Neural progenitor cell (in vitro differentiated cells): ENCODE results near the gene SMTN. TPM values are rescaled to one million over a fixed set of nuclear protein-coding genes. Genes with fewer than 3 reads are reported as not detected.
A peak's percentile ranks its signal among the peaks of the same experiment; 100 is the strongest.

ENCODE experiments used
- DNase-seq: peaks from one replicate; pipeline ENCODE4 v3.0.0-alpha.2; 2016; ENCODE audit warnings: low spot score
- H2AFZ ChIP-seq: fragments of 200-600 bp; sonication (generic); replicated peaks from 2 replicates; pipeline ENCODE4 v1.6.1; 2016; ENCODE audit warnings: antibody characterized with exemption
- H3F3A ChIP-seq: fragments of 200-600 bp; sonication (generic); 2 replicates; pipeline ENCODE4 v1.6.1; 2016; ENCODE audit warnings: antibody characterized with exemption, low read depth
- H3K27ac ChIP-seq: fragments of 200-600 bp; sonication (generic); 2 replicates; pipeline ENCODE4 v1.5.1; 2016; ENCODE audit warnings: mild to moderate bottlenecking
- H3K27me3 ChIP-seq: fragments of 200-600 bp; sonication (generic); 2 replicates; pipeline ENCODE4 v1.6.1; 2016; ENCODE audit warnings: mild to moderate bottlenecking, moderate library complexity
- H3K36me3 ChIP-seq: fragments of 200-600 bp; sonication (generic); 2 replicates; pipeline ENCODE4 v1.5.1; 2016
- H3K4me1 ChIP-seq: fragments of 200-600 bp; sonication (generic); 2 replicates; pipeline ENCODE4 v1.6.1; 2016; ENCODE audit warnings: mixed run types
- H3K4me2 ChIP-seq: fragments of 200-600 bp; sonication (generic); 2 replicates; pipeline ENCODE4 v1.6.1; 2016
- H3K4me3 ChIP-seq: fragments of 200-600 bp; sonication (generic); 2 replicates; pipeline ENCODE4 v1.5.1; 2016
- H3K79me2 ChIP-seq: fragments of 200-600 bp; sonication (generic); 2 replicates; pipeline ENCODE4 v1.6.1; 2016; ENCODE audit warnings: low read depth
- H3K9ac ChIP-seq: fragments of 200-600 bp; sonication (generic); 2 replicates; pipeline ENCODE4 v1.6.1; 2016
- H3K9me3 ChIP-seq: fragments of 200-600 bp; sonication (generic); 2 replicates; pipeline ENCODE4 v1.5.1; 2016; ENCODE audit warnings: low read depth
- H4K20me1 ChIP-seq: fragments of 200-600 bp; sonication (generic); 2 replicates; pipeline ENCODE4 v1.6.1; 2016; ENCODE audit warnings: low read depth
- H3K27ac Mint-ChIP-seq: 3 replicates; pipeline ENCODE4 v1.8.0; 2021; ENCODE audit warnings: mixed read lengths
- H3K27me3 Mint-ChIP-seq: 2 replicates; pipeline ENCODE4 v1.8.0; 2022; ENCODE audit warnings: low read depth, mild to moderate bottlenecking, inconsistent platforms, moderate library complexity, mixed read lengths; ENCODE audit not compliant: insufficient read depth
- H3K36me3 Mint-ChIP-seq: 3 replicates; pipeline ENCODE4 v1.8.0; 2021; ENCODE audit warnings: mixed read lengths
- H3K4me1 Mint-ChIP-seq: 3 replicates; pipeline ENCODE4 v1.8.0; 2021; ENCODE audit warnings: mixed read lengths
- H3K4me3 Mint-ChIP-seq: 3 replicates; pipeline ENCODE4 v1.8.0; 2021; ENCODE audit warnings: mild to moderate bottlenecking, moderate library complexity, mixed read lengths
- H3K9me3 Mint-ChIP-seq: 3 replicates; pipeline ENCODE4 v1.8.0; 2020; ENCODE audit warnings: mixed read lengths
- EZH2 ChIP-seq: fragments of 200-600 bp; sonication (generic); IDR thresholded peaks from 2 replicates; pipeline ENCODE4 v1.6.1; 2017; ENCODE audit warnings: antibody characterized with exemption, mild to moderate bottlenecking, moderate library complexity
- EZH2phosphoT487 ChIP-seq: fragments of 200-600 bp; sonication (generic); IDR thresholded peaks from 2 replicates; pipeline ENCODE4 v1.6.1; 2017; ENCODE audit warnings: antibody characterized with exemption
- total RNA-seq: library from RNA; depleted of rRNA; stranded (reverse); fragments of >200 nt; gene quantifications from 2 replicates; pipeline ENCODE4 v1.2.3, GENCODE V29; 2015; ENCODE audit warnings: low replicate concordance
- TF ChIP-seq, protein P1 (sequence below): fragments of 200-600 bp; sonication (generic); IDR thresholded peaks from 2 replicates; pipeline ENCODE4 v1.5.1; 2017; ENCODE audit warnings: antibody characterized with exemption, mild to moderate bottlenecking

Gene SMTN
- total RNA-seq, 1 donor from 2014 or later: 14.1 TPM

DNA sequence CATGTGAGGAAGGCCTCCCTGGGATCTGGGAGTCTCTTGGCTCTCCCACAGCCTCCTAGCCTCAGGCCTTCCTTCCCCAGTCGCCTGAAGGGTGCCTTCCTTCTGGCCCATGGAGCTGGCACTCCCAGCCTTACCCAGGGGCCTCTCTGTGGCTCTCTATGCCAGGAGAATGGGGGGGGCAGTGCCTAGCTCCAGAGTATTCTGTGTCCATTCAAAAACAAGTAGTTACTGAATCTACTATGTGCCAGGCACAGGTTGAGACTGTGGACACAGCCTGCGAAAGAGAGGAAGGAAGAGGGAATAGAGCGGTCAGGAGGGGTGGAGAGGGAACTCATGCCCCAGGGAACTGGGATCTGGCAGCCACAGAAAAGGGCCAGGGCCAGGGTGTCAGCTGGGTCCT is 61.9 kb downstream of the SMTN start:
- peaks cover 20% of the 10 kb centered on the region for H3K4me1 Mint-ChIP-seq
- no peak overlapping the region for H3K4me3 Mint-ChIP-seq

DNA sequence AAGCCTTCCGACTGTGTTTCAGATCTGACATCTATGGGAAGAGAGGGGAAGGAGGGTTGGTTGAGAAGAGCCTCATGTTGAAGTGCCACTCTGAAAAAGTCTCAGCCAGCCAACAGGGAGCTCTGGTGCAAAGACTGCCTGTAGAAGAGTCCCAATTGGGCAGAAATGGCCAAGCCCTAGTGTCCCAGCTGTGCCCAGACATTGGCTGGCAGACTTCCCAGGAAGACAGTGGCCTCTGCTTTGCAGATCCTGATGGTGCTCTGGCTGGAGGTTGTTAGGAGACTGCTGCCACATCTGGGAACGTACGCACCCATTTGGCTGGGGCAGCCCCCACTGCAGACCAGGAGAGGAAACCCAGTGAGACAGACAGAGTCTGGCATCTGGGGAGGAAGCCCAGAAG is 62.4 kb downstream of the SMTN start:
- no peak overlapping the region for H2AFZ ChIP-seq
- H3K9ac ChIP-seq: no peak overlapping the region
- H3K4me2 ChIP-seq: no peak overlapping the region
- H3K4me3 ChIP-seq: no peak overlapping the region
- H3K4me1 Mint-ChIP-seq: peaks cover 15% of the 10 kb centered on the region
- H4K20me1 ChIP-seq: no peaks in the 10 kb centered on the region
- peaks cover 4% of the 10 kb centered on the region for H3F3A ChIP-seq
- peaks cover 15% of the 10 kb centered on the region for H3K4me1 ChIP-seq
- peaks cover 19% of the 10 kb centered on the region for H3K9me3 Mint-ChIP-seq
- H3K36me3 Mint-ChIP-seq: no peaks in the 10 kb centered on the region
- peaks cover 10% of the 10 kb centered on the region for H3K27me3 Mint-ChIP-seq
- peaks cover 8% of the 10 kb centered on the region for H3K27me3 ChIP-seq
- H3K36me3 ChIP-seq: no peaks in the 10 kb centered on the region
- peak overlapping the region; percentile 3 for H3K27ac Mint-ChIP-seq
- peaks cover 6% of the 10 kb centered on the region for H3K9me3 ChIP-seq
- no peak overlapping the region for H3K27ac ChIP-seq
- H3K79me2 ChIP-seq: no peaks in the 10 kb centered on the region
- no peak for TF ChIP-seq EZH2
- no peak for TF ChIP-seq EZH2phosphoT487
- TF ChIP-seq, protein P1, sequence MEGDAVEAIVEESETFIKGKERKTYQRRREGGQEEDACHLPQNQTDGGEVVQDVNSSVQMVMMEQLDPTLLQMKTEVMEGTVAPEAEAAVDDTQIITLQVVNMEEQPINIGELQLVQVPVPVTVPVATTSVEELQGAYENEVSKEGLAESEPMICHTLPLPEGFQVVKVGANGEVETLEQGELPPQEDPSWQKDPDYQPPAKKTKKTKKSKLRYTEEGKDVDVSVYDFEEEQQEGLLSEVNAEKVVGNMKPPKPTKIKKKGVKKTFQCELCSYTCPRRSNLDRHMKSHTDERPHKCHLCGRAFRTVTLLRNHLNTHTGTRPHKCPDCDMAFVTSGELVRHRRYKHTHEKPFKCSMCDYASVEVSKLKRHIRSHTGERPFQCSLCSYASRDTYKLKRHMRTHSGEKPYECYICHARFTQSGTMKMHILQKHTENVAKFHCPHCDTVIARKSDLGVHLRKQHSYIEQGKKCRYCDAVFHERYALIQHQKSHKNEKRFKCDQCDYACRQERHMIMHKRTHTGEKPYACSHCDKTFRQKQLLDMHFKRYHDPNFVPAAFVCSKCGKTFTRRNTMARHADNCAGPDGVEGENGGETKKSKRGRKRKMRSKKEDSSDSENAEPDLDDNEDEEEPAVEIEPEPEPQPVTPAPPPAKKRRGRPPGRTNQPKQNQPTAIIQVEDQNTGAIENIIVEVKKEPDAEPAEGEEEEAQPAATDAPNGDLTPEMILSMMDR: no peak
- no peak overlapping the region for H3K4me3 Mint-ChIP-seq
- DNase-seq: no peak

More for the DNA sequence above, 61.9 kb downstream of the SMTN start:
- Histone ChIP-seq H3K79me2 (no peaks in the 10 kb centered on the region), H3K4me1 (peaks cover 15% of the 10 kb centered on the region), H3F3A (peaks cover 4% of the 10 kb centered on the region), H3K4me2 (no peak overlapping the region), H3K9me3 (peaks cover 6% of the 10 kb centered on the region), H4K20me1 (no peaks in the 10 kb centered on the region), H3K9ac (no peak overlapping the region), H3K4me3 (no peak overlapping the region), H3K36me3 (no peaks in the 10 kb centered on the region), H3K27ac (no peak overlapping the region), H2AFZ (no peak overlapping the region), H3K27me3 (peaks cover 8% of the 10 kb centered on the region)
- Mint-ChIP-seq H3K9me3 (peaks cover 19% of the 10 kb centered on the region), H3K27me3 (peaks cover 10% of the 10 kb centered on the region), H3K36me3 (no peaks in the 10 kb centered on the region), H3K27ac (peak overlapping the region; percentile 3)
- DNase-seq: no peak
- TF ChIP-seq, protein P1: no peak
- no peak for TF ChIP-seq EZH2phosphoT487
- no peak for TF ChIP-seq EZH2

DNA sequence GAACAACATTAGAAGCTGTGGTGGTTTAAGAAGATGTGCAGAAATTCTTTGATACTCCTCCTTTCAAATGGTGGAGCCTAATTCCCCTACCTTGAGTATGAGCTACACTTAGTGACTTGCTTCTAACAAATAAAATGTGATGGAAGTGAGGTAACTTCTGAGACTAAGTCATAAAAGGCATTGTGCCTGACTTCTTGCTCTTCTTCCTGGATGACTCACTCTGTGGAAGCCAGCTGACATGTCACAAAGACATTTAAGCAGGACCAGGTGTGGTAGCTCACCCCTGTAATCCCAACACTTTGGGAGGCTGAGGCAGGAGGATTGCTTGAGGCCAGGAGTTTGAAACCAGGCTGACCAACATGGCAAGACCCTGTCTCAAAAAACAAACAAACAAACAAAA is 63.1 kb downstream of the SMTN start:
- H3K4me1 ChIP-seq: peaks cover 15% of the 10 kb centered on the region
- peaks cover 7% of the 10 kb centered on the region for H3K27me3 Mint-ChIP-seq
- no peak overlapping the region for H2AFZ ChIP-seq
- peaks cover 8% of the 10 kb centered on the region for H3K27me3 ChIP-seq
- no peak for DNase-seq
- H4K20me1 ChIP-seq: no peaks in the 10 kb centered on the region
- no peaks in the 10 kb centered on the region for H3K79me2 ChIP-seq
- peaks cover 4% of the 10 kb centered on the region for H3F3A ChIP-seq
- H3K36me3 Mint-ChIP-seq: no peaks in the 10 kb centered on the region
- H3K9ac ChIP-seq: no peak overlapping the region
- no peak for TF ChIP-seq EZH2phosphoT487
- no peak for TF ChIP-seq EZH2
- no peaks in the 10 kb centered on the region for H3K36me3 ChIP-seq
- H3K4me2 ChIP-seq: no peak overlapping the region
- H3K4me3 ChIP-seq: no peak overlapping the region
- no peak overlapping the region for H3K27ac ChIP-seq
- H3K9me3 Mint-ChIP-seq: peaks cover 19% of the 10 kb centered on the region
- H3K4me3 Mint-ChIP-seq: no peak overlapping the region
- H3K4me1 Mint-ChIP-seq: peaks cover 10% of the 10 kb centered on the region
- H3K27ac Mint-ChIP-seq: no peak overlapping the region
- peaks cover 6% of the 10 kb centered on the region for H3K9me3 ChIP-seq

DNA sequence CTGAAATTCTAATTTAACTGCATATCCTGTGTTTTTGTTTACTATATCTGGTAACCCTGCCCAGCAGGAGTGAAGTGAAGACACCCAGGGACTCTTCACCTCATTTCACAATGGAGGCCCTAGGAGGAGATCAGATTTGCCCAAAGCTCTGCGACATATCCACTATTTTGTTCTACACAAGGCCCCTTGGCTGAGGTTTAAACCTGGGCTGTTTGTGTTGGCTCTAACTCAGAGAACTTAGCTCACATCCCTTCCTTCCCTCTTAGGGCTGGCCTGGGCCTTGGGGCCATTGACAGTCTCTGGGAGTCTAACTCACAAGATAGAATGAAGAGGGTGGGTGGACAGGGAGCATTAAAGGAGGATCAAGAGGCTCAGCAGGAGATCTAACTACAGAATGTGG is 67.4 kb downstream of the SMTN start:
- peaks cover 19% of the 10 kb centered on the region for H3K9me3 Mint-ChIP-seq
- H3K4me3 ChIP-seq: no peak overlapping the region
- no peaks in the 10 kb centered on the region for H3F3A ChIP-seq
- H3K4me1 ChIP-seq: no peaks in the 10 kb centered on the region
- no peaks in the 10 kb centered on the region for H4K20me1 ChIP-seq
- H3K27ac Mint-ChIP-seq: no peak overlapping the region
- H3K79me2 ChIP-seq: no peaks in the 10 kb centered on the region
- TF ChIP-seq, protein P1: no peak
- TF ChIP-seq EZH2: no peak
- no peak for TF ChIP-seq EZH2phosphoT487
- no peak overlapping the region for H3K4me2 ChIP-seq
- H3K27me3 Mint-ChIP-seq: peaks cover 4% of the 10 kb centered on the region
- H3K36me3 ChIP-seq: no peaks in the 10 kb centered on the region
- peaks cover 6% of the 10 kb centered on the region for H3K9me3 ChIP-seq
- no peak for DNase-seq
- no peak overlapping the region for H3K4me3 Mint-ChIP-seq
- H3K36me3 Mint-ChIP-seq: no peaks in the 10 kb centered on the region
- no peaks in the 10 kb centered on the region for H3K4me1 Mint-ChIP-seq
- no peak overlapping the region for H2AFZ ChIP-seq
- peaks cover 9% of the 10 kb centered on the region for H3K27me3 ChIP-seq
- no peak overlapping the region for H3K27ac ChIP-seq
- no peak overlapping the region for H3K9ac ChIP-seq
